SJSA1 (cell line): ENCODE data around the gene ZNF148. TPM values are rescaled to one million over a fixed set of nuclear protein-coding genes. Genes with fewer than 3 reads are reported as not detected.

ENCODE experiments used
- DNase-seq, 2 experiments: peaks; one replicate each; pipeline ENCODE4 v3.0.0-alpha.2; 2015 to 2020; ENCODE audit warnings: low spot score in 2 of 2, low read depth in 1 of 2
- H3K27ac ChIP-seq: fragments of 250-450 bp; sonication (Bioruptor Pico); 2 replicates; pipeline ENCODE4 v1.5.1; 2020; ENCODE audit warnings: mild to moderate bottlenecking, moderate library complexity
- H3K27me3 ChIP-seq: fragments of 250-450 bp; sonication (Bioruptor Pico); replicated peaks from 2 replicates; pipeline ENCODE4 v1.5.1; 2020; ENCODE audit warnings: mild to moderate bottlenecking, moderate library complexity
- H3K36me3 ChIP-seq: fragments of 250-450 bp; sonication (Bioruptor Pico); 2 replicates; pipeline ENCODE4 v1.5.1; 2020; ENCODE audit warnings: mild to moderate bottlenecking
- H3K4me1 ChIP-seq: fragments of 250-450 bp; sonication (Bioruptor Pico); replicated peaks from 2 replicates; pipeline ENCODE4 v1.6.1; 2021; ENCODE audit warnings: mild to moderate bottlenecking
- H3K4me3 ChIP-seq: fragments of 250-450 bp; sonication (Bioruptor Pico); 2 replicates; pipeline ENCODE4 v1.5.1; 2020; ENCODE audit warnings: mild to moderate bottlenecking
- H3K9me3 ChIP-seq: fragments of 250-450 bp; sonication (Bioruptor Pico); replicated peaks from 2 replicates; pipeline ENCODE4 v1.5.1; 2020; ENCODE audit warnings: mild to moderate bottlenecking
- total RNA-seq: library from RNA; depleted of rRNA; stranded (reverse); fragments of >200 nt; shearing (Covaris generic); gene quantifications from 2 replicates; pipeline ENCODE4 v1.2.3, GENCODE V29; 2014

The ZNF148 gene
- total RNA-seq, 1 experiment from 2014 or later = 25.5 TPM

GRCh38 chr3:125271127-125271526 lies 104.0 kb downstream of the ZNF148 start:
- Histone ChIP-seq H3K9me3 (no peaks in the 10 kb centered on the region), H3K4me3 (no peak overlapping the region), H3K27ac (no peak overlapping the region), H3K27me3 (no peaks in the 10 kb centered on the region), H3K4me1 (no peaks in the 10 kb centered on the region), H3K36me3 (0 out of 2 replicates have a peak, but pooled peaks cover 11% of the 10 kb centered on the region)
- DNase-seq = no peak

- no peaks in the 10 kb centered on the region for H3K4me1 ChIP-seq
- no peaks in the 10 kb centered on the region for H3K9me3 ChIP-seq
- H3K4me3 ChIP-seq = no peak overlapping the region
- no peak overlapping the region for H3K27ac ChIP-seq
- H3K36me3 ChIP-seq = 0 out of 2 replicates have a peak, but pooled peaks cover 11% of the 10 kb centered on the region
- no peak for DNase-seq
- no peaks in the 10 kb centered on the region for H3K27me3 ChIP-seq
Observed at GRCh38 chr3:125267460-125267859, 107.7 kb downstream of the ZNF148 start.

GRCh38 chr3:125266971-125267370 lies 108.2 kb downstream of the ZNF148 start:
- H3K36me3 ChIP-seq = 0 out of 2 replicates have a peak, but pooled peaks cover 7% of the 10 kb centered on the region
- H3K4me1 ChIP-seq = no peaks in the 10 kb centered on the region
- no peak overlapping the region for H3K4me3 ChIP-seq
- H3K9me3 ChIP-seq = no peaks in the 10 kb centered on the region
- H3K27me3 ChIP-seq = no peaks in the 10 kb centered on the region
- no peak overlapping the region for H3K27ac ChIP-seq
- no peak for DNase-seq

- DNase-seq = no peak
- no peaks in the 10 kb centered on the region for H3K4me1 ChIP-seq
- H3K36me3 ChIP-seq = peaks cover 3% of the 10 kb centered on the region; the same call in 1 of the 2 replicates
- no peak overlapping the region for H3K4me3 ChIP-seq
- no peaks in the 10 kb centered on the region for H3K27me3 ChIP-seq
- no peaks in the 10 kb centered on the region; the same call in 1 of the 2 replicates for H3K9me3 ChIP-seq
- no peak overlapping the region for H3K27ac ChIP-seq
Observed at GRCh38 chr3:125262161-125262560, 113.0 kb downstream of the ZNF148 start.

GRCh38 chr3:125261031-125261430 lies 114.1 kb downstream of the ZNF148 start:
- Histone ChIP-seq H3K4me3 (no peak overlapping the region), H3K9me3 (peaks cover 2% of the 10 kb centered on the region; the same call in 1 of the 2 replicates), H3K4me1 (no peaks in the 10 kb centered on the region), H3K36me3 (peaks cover 3% of the 10 kb centered on the region; the same call in 1 of the 2 replicates), H3K27me3 (no peaks in the 10 kb centered on the region), H3K27ac (no peak overlapping the region)
- DNase-seq = no peak

- Histone ChIP-seq H3K27ac (no peak overlapping the region), H3K27me3 (no peaks in the 10 kb centered on the region), H3K36me3 (peaks cover 3% of the 10 kb centered on the region; the same call in 1 of the 2 replicates), H3K4me1 (no peaks in the 10 kb centered on the region), H3K9me3 (peaks cover 2% of the 10 kb centered on the region; the same call in 1 of the 2 replicates), H3K4me3 (no peak overlapping the region)
- DNase-seq = no peak
Observed at GRCh38 chr3:125260158-125260557, 115.0 kb downstream of the ZNF148 start.

- no peak overlapping the region for H3K4me3 ChIP-seq
- DNase-seq = no peak
- H3K9me3 ChIP-seq = peaks cover 2% of the 10 kb centered on the region; the same call in 1 of the 2 replicates
- no peak overlapping the region for H3K27ac ChIP-seq
- H3K36me3 ChIP-seq = peaks cover 3% of the 10 kb centered on the region; the same call in 1 of the 2 replicates
- H3K27me3 ChIP-seq = no peaks in the 10 kb centered on the region
- H3K4me1 ChIP-seq = no peaks in the 10 kb centered on the region
Observed at GRCh38 chr3:125257536-125257935, 117.6 kb downstream of the ZNF148 start.

- DNase-seq = no peak
- no peak overlapping the region for H3K27ac ChIP-seq
- H3K36me3 ChIP-seq = peaks cover 3% of the 10 kb centered on the region; the same call in 1 of the 2 replicates
- no peaks in the 10 kb centered on the region for H3K4me1 ChIP-seq
- peaks cover 2% of the 10 kb centered on the region; the same call in 1 of the 2 replicates for H3K9me3 ChIP-seq
- no peak overlapping the region for H3K4me3 ChIP-seq
- H3K27me3 ChIP-seq = no peaks in the 10 kb centered on the region
Observed at GRCh38 chr3:125256675-125257074, 118.5 kb downstream of the ZNF148 start.

- Histone ChIP-seq H3K36me3 (no peaks in the 10 kb centered on the region), H3K9me3 (no peaks in the 10 kb centered on the region), H3K27me3 (no peaks in the 10 kb centered on the region), H3K4me1 (no peaks in the 10 kb centered on the region), H3K4me3 (no peak overlapping the region), H3K27ac (no peak overlapping the region)
- no peak for DNase-seq
Observed at GRCh38 chr3:125250973-125251372, 124.2 kb downstream of the ZNF148 start.

- no peaks in the 10 kb centered on the region for H3K36me3 ChIP-seq
- H3K4me3 ChIP-seq = no peak overlapping the region
- no peak overlapping the region for H3K27ac ChIP-seq
- no peaks in the 10 kb centered on the region for H3K4me1 ChIP-seq
- no peak for DNase-seq
- H3K27me3 ChIP-seq = no peaks in the 10 kb centered on the region
- H3K9me3 ChIP-seq = no peaks in the 10 kb centered on the region
Observed at GRCh38 chr3:125246237-125246636, 128.9 kb downstream of the ZNF148 start.

- Histone ChIP-seq H3K27me3 (no peaks in the 10 kb centered on the region), H3K4me1 (no peaks in the 10 kb centered on the region), H3K9me3 (no peaks in the 10 kb centered on the region), H3K4me3 (no peak overlapping the region), H3K36me3 (no peaks in the 10 kb centered on the region), H3K27ac (no peak overlapping the region)
- no peak for DNase-seq
Observed at GRCh38 chr3:125245521-125245920, 129.6 kb downstream of the ZNF148 start.

- H3K27ac ChIP-seq = no peak overlapping the region
Observed at GRCh38 chr3:125240496-125240895, 134.6 kb downstream of the ZNF148 start.

GRCh38 chr3:125239266-125239665 lies 135.9 kb downstream of the ZNF148 start:
- peaks cover 8% of the 10 kb centered on the region; the same call in 1 of the 2 replicates for H3K4me1 ChIP-seq
- H3K27ac ChIP-seq = no peak overlapping the region
- no peak for DNase-seq
- no peaks in the 10 kb centered on the region for H3K9me3 ChIP-seq
- no peaks in the 10 kb centered on the region for H3K36me3 ChIP-seq
- H3K27me3 ChIP-seq = no peaks in the 10 kb centered on the region
- H3K4me3 ChIP-seq = no peak overlapping the region

More at GRCh38 chr3:125240496-125240895, 134.6 kb downstream of the ZNF148 start:
- H3K4me1 ChIP-seq = peaks cover 4% of the 10 kb centered on the region; the same call in 1 of the 2 replicates
- no peaks in the 10 kb centered on the region for H3K9me3 ChIP-seq
- no peak for DNase-seq
- H3K36me3 ChIP-seq = no peaks in the 10 kb centered on the region
- no peaks in the 10 kb centered on the region for H3K27me3 ChIP-seq
- H3K4me3 ChIP-seq = no peak overlapping the region

GRCh38 chr3:125238759-125239158 lies 136.4 kb downstream of the ZNF148 start:
- no peak for DNase-seq
- Histone ChIP-seq H3K9me3 (no peaks in the 10 kb centered on the region), H3K27me3 (no peaks in the 10 kb centered on the region)

More at GRCh38 chr3:125238759-125239158, 136.4 kb downstream of the ZNF148 start:
- Histone ChIP-seq H3K4me3 (no peak overlapping the region), H3K27ac (no peak overlapping the region), H3K36me3 (no peaks in the 10 kb centered on the region; the same call in 1 of the 2 replicates), H3K4me1 (peaks cover 8% of the 10 kb centered on the region; the same call in 1 of the 2 replicates)
